Suprapubic skin (tissue), 4 donors: ENCODE results near the gene RPTOR. TPM values are rescaled to one million over a fixed set of nuclear protein-coding genes. Genes with fewer than 3 reads are reported as not detected.

ENCODE experiments used
- DNase-seq, 2 donors: peaks; one replicate each; pipeline ENCODE4 v3.0.0-alpha.2; 2019; ENCODE audit warnings: low spot score in 2 of 2
- H3K27ac ChIP-seq: fragments of 200-600 bp; sonication (generic); one replicate; pipeline ENCODE4 v1.5.1; 2019
- H3K27me3 ChIP-seq: fragments of 200-600 bp; sonication (generic); one replicate; pipeline ENCODE4 v1.5.1; 2019
- H3K36me3 ChIP-seq: fragments of 200-600 bp; sonication (generic); one replicate; pipeline ENCODE4 v1.5.1; 2019
- H3K4me1 ChIP-seq: fragments of 200-600 bp; sonication (generic); one replicate; pipeline ENCODE4 v1.5.1; 2019
- H3K4me3 ChIP-seq: fragments of 200-600 bp; sonication (generic); one replicate; pipeline ENCODE4 v1.5.1; 2019; ENCODE audit warnings: mild to moderate bottlenecking
- H3K9me3 ChIP-seq: fragments of 200-600 bp; sonication (generic); one replicate; pipeline ENCODE4 v1.5.1; 2019
- CTCF ChIP-seq, 2 donors: fragments of 200-600 bp in 1 of 2; fragments of 450-650 bp in 1 of 2; sonication (generic) in 1 of 2; IDR thresholded peaks; one replicate each; pipeline ENCODE4 v1.5.1; 2016 to 2019; ENCODE audit warnings: antibody characterized with exemption in 2 of 2, mild to moderate bottlenecking in 1 of 2, moderate library complexity in 1 of 2
- EP300 ChIP-seq: sonication (generic); formaldehyde crosslinking; IDR thresholded peaks from one replicate; pipeline ENCODE4 v1.6.1; 2017; ENCODE audit warnings: antibody characterized with exemption
- POLR2A ChIP-seq, 2 donors: fragments of 450-650 bp; IDR thresholded peaks; one replicate each; pipeline ENCODE4 v1.6.1; 2017; ENCODE audit warnings: antibody characterized with exemption in 2 of 2, mild to moderate bottlenecking in 2 of 2, moderate library complexity in 2 of 2
- POLR2AphosphoS5 ChIP-seq, 3 donors: sonication (generic); formaldehyde crosslinking; IDR thresholded peaks; one replicate each; pipeline ENCODE4 v1.6.1; 2017; ENCODE audit warnings: antibody characterized with exemption in 3 of 3
- WGBS: methylation state at CpG from one replicate; pipeline ENCODE4 v1.1.5; 2018; 5-methylcytosine and 5-hydroxymethylcytosine counted together
- total RNA-seq, 4 donors: library from RNA; depleted of rRNA; stranded (reverse); fragments of >200 nt; gene quantifications; one replicate each; pipeline ENCODE4 v1.1.0, GENCODE V29; 2016

RPTOR gene
- total RNA-seq, 4 donors from 2014 or later = 45.8 to 84.6 (median 53.0) TPM

- Histone ChIP-seq H3K9me3 (no peaks in the 10 kb centered on the region), H3K4me1 (peaks cover 36% of the 10 kb centered on the region), H3K27ac (no peak overlapping the region), H3K27me3 (peaks cover 32% of the 10 kb centered on the region), H3K36me3 (peaks cover 3% of the 10 kb centered on the region), H3K4me3 (no peak overlapping the region)
- DNase-seq = no peak
- peak; percentile 39 to 46 for TF ChIP-seq CTCF (IDR thresholded peaks at IDR 0.05)
- no peak for TF ChIP-seq POLR2A (IDR thresholded peaks at IDR 0.05)
- 49% methylated on average over 10 of the region's 20 CpGs for WGBS
Measured at GRCh38 chr17:80970044-80970761, 425.6 kb downstream of the RPTOR start.

DNA sequence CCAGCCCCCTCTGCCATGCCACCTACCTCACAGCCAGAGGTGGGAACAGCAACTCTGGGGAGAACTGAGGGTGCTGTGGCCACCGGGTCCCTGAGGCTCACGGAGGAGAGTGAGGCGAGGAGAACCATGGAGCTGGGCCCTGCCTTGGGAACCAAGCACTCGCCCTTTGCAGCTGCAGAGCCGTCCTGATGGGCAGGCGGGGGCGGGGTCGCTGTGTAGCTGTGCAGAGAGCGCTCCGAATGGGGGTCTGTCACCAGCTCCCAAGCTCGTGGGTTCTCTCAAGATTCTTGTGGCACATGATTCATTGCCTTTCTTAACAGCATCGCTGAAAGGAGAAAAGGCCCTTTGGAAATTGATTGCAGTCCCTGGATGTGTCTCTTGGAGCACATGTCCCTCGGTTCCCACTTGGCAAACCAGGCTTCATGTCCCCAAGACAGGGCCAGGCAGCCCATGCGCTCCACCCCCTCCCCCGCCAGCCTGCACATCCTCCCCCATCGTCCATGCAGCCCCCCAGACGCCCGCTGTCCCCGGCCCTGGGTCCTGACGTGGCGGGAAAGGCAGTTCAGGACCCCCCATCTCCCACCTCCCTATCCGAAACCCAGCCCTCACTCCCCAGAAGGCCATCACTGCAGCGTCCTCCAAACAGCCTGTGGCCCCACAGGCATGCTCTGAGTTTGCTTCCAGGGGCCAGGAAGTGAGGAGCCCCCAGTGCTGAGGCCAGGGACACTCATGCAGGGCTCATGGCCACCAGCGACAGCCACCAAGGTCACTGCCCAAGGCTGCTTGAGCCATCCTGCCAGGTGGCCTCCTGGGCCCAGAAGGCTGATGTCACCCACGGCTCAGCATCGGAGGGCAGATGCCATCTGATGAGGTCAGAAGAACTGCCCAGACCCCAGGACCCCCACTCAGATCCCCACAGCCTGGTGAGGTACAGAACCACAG, 426.4 kb downstream of the RPTOR start:
- Histone ChIP-seq H3K4me1 (peaks cover 36% of the 10 kb centered on the region), H3K9me3 (no peaks in the 10 kb centered on the region), H3K36me3 (no peaks in the 10 kb centered on the region), H3K27me3 (peaks cover 32% of the 10 kb centered on the region), H3K27ac (no peak overlapping the region), H3K4me3 (no peak overlapping the region)
- 55% methylated on average over 8 of the region's 26 CpGs for WGBS
- peak in 1 of 2 donors; percentile 64 for DNase-seq
- TF ChIP-seq EP300 = no peak
- TF ChIP-seq POLR2AphosphoS5 (IDR thresholded peaks at IDR 0.05) = no peak
- TF ChIP-seq POLR2A (IDR thresholded peaks at IDR 0.05) = no peak
- TF ChIP-seq CTCF (IDR thresholded peaks at IDR 0.05) = no peak

GRCh38 chr17:80971704-80972304, 427.2 kb downstream of the RPTOR start:
- no CpG with 5 or more reads among the region's 13 CpGs for WGBS
- H3K27me3 ChIP-seq = peaks cover 32% of the 10 kb centered on the region
- peaks cover 36% of the 10 kb centered on the region for H3K4me1 ChIP-seq
- no peak overlapping the region for H3K27ac ChIP-seq
- no peaks in the 10 kb centered on the region for H3K36me3 ChIP-seq
- TF ChIP-seq POLR2A (IDR thresholded peaks at IDR 0.05) (no peak), POLR2AphosphoS5 (IDR thresholded peaks at IDR 0.05) (no peak), EP300 (no peak), CTCF (IDR thresholded peaks at IDR 0.05) (no peak)
- H3K9me3 ChIP-seq = no peaks in the 10 kb centered on the region
- no peak for DNase-seq
- H3K4me3 ChIP-seq = no peak overlapping the region

DNA sequence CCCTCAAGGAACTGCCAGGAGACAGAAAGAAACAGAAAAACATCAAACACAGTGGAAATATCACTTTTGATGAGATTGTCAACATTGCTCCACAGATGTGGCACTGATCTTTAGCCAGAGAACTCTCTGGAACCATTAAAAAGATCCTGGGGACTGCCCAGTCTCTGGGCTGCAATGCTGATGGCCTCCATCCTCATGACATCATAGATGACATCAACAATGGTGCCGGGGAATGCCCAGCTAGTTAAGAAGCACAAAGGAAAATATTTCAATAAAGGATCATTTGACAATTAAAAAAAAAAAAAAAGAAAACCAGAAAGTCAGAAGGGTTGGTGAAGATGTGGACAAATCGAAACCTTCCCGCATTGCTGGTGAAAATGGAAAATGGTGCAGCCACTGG, 432.1 kb downstream of the RPTOR start:
- Histone ChIP-seq H3K36me3 (no peaks in the 10 kb centered on the region), H3K4me1 (peaks cover 11% of the 10 kb centered on the region), H3K9me3 (no peaks in the 10 kb centered on the region), H3K27me3 (peaks cover 19% of the 10 kb centered on the region), H3K4me3 (no peak overlapping the region), H3K27ac (no peak overlapping the region)
- DNase-seq = no peak
- TF ChIP-seq POLR2A (IDR thresholded peaks at IDR 0.05) (no peak), POLR2AphosphoS5 (IDR thresholded peaks at IDR 0.05) (no peak), CTCF (IDR thresholded peaks at IDR 0.05) (no peak), EP300 (no peak)
- WGBS = 83% methylated on average over 3 of the region's 3 CpGs

- 94% methylated on average over 4 of the region's 4 CpGs for WGBS
- Histone ChIP-seq H3K36me3 (no peaks in the 10 kb centered on the region), H3K4me3 (no peak overlapping the region), H3K4me1 (peaks cover 11% of the 10 kb centered on the region), H3K27ac (no peak overlapping the region), H3K9me3 (no peaks in the 10 kb centered on the region), H3K27me3 (peaks cover 14% of the 10 kb centered on the region)
- DNase-seq = no peak
- TF ChIP-seq POLR2AphosphoS5 (IDR thresholded peaks at IDR 0.05) (no peak), EP300 (no peak), CTCF (IDR thresholded peaks at IDR 0.05) (no peak), POLR2A (IDR thresholded peaks at IDR 0.05) (no peak)
Measured at GRCh38 chr17:80977172-80977571, 432.5 kb downstream of the RPTOR start.
